ENCODE results near the gene TSC22D1.

TSC22D1 gene

GRCh38 chr13:44451126-44451525, 125.0 kb downstream of the TSC22D1 start:
- Histone ChIP-seq H3K9me2 (replicated peaks; ENCODE audit: insufficient read depth, low read length) (no peaks in the 10 kb centered on the region), H3K9ac (ENCODE audit: low read length) (no peak overlapping the region), H3K4me3 (ENCODE audit: insufficient read depth, low read length, poor library complexity, severe bottlenecking) (no peak overlapping the region), H3K36me3 (ENCODE audit: low read length) (no peaks in the 10 kb centered on the region), H3K79me2 (ENCODE audit: insufficient read depth, low read length) (no peaks in the 10 kb centered on the region), H3K9me3 (ENCODE audit: insufficient read depth, low read length) (no peaks in the 10 kb centered on the region), H3F3A (ENCODE audit: insufficient read depth) (no peaks in the 10 kb centered on the region), H4K20me1 (ENCODE audit: low read depth, low read length) (no peaks in the 10 kb centered on the region), H2AFZ (ENCODE audit: low read depth, low read length, severe bottlenecking) (no peak overlapping the region), H3K27ac (ENCODE audit: low read depth, low read length) (no peak overlapping the region), H3K27me3 (ENCODE audit: low read length) (no peaks in the 10 kb centered on the region), H3K4me2 (ENCODE audit: low read depth, low read length, poor library complexity, severe bottlenecking) (no peak overlapping the region)
- TF ChIP-seq, protein P1, sequence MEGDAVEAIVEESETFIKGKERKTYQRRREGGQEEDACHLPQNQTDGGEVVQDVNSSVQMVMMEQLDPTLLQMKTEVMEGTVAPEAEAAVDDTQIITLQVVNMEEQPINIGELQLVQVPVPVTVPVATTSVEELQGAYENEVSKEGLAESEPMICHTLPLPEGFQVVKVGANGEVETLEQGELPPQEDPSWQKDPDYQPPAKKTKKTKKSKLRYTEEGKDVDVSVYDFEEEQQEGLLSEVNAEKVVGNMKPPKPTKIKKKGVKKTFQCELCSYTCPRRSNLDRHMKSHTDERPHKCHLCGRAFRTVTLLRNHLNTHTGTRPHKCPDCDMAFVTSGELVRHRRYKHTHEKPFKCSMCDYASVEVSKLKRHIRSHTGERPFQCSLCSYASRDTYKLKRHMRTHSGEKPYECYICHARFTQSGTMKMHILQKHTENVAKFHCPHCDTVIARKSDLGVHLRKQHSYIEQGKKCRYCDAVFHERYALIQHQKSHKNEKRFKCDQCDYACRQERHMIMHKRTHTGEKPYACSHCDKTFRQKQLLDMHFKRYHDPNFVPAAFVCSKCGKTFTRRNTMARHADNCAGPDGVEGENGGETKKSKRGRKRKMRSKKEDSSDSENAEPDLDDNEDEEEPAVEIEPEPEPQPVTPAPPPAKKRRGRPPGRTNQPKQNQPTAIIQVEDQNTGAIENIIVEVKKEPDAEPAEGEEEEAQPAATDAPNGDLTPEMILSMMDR (IDR thresholded peaks at IDR 0.05; ENCODE audit: insufficient read depth, low read length, poor library complexity, severe bottlenecking), result no peak
- TF ChIP-seq EZH2phosphoT487 (conservative IDR thresholded peaks at IDR 0.05; ENCODE audit: low read length), result no peak

DNA sequence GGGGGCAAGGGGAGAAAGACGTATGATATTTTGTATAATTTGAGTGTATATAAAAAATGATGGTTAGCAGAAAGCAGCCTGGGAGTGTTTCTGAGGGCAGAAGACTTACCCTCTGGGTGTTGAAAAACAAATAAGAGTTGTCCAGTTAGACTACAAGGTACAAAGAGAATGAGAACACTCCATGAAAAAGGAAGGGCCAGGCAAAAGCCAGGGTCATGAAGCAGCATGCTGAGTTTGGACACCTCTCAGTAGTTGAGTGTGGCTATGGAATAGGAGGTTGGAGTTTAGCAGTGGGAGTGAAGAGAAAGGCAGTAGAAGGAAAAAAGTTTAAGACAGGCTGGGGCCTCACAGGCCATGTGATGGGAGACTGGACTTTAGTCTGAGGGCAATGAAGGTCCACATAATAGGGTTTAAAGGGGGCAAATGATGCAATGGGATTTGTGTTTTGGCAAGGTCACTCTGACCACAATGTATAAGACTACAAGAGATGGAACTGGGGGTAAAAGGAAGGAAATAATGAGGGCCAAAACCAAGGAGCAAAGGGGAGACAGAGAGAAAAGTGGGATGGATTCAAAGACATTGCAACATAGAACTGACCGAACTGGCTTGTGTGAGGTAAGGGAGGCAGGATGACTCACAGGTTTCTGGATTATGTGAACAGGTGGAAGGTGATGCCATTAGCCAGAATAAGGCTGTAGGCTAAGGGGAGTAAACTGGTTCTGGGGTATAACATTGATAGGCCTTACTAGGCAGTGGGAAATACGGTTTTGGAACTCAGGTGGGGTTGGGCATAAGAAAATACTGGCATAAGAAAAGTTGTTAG, 125.9 kb downstream of the TSC22D1 start:
- H3K9me3 ChIP-seq (ENCODE audit: insufficient read depth, low read length), result no peaks in the 10 kb centered on the region
- H3K36me3 ChIP-seq (ENCODE audit: low read length), result no peaks in the 10 kb centered on the region
- H3K27me3 ChIP-seq (ENCODE audit: low read length), result no peaks in the 10 kb centered on the region
- no peak overlapping the region for H3K4me3 ChIP-seq (ENCODE audit: insufficient read depth, low read length, poor library complexity, severe bottlenecking)
- no peaks in the 10 kb centered on the region for H3K9me2 ChIP-seq (replicated peaks; ENCODE audit: insufficient read depth, low read length)
- no peak overlapping the region for H3K9ac ChIP-seq (ENCODE audit: low read length)
- TF ChIP-seq, protein P1 (IDR thresholded peaks at IDR 0.05; ENCODE audit: insufficient read depth, low read length, poor library complexity, severe bottlenecking), result no peak
- TF ChIP-seq EZH2phosphoT487 (conservative IDR thresholded peaks at IDR 0.05; ENCODE audit: low read length), result no peak
- no peak overlapping the region for H3K4me2 ChIP-seq (ENCODE audit: low read depth, low read length, poor library complexity, severe bottlenecking)
- H3F3A ChIP-seq (ENCODE audit: insufficient read depth), result no peaks in the 10 kb centered on the region
- no peaks in the 10 kb centered on the region for H3K79me2 ChIP-seq (ENCODE audit: insufficient read depth, low read length)
- no peak overlapping the region for H2AFZ ChIP-seq (ENCODE audit: low read depth, low read length, severe bottlenecking)
- H4K20me1 ChIP-seq (ENCODE audit: low read depth, low read length), result no peaks in the 10 kb centered on the region
- H3K27ac ChIP-seq (ENCODE audit: low read depth, low read length), result no peak overlapping the region

- H2AFZ ChIP-seq (ENCODE audit: low read depth, low read length, severe bottlenecking), result no peak overlapping the region
- TF ChIP-seq, protein P1 (IDR thresholded peaks at IDR 0.05; ENCODE audit: insufficient read depth, low read length, poor library complexity, severe bottlenecking), result no peak
- TF ChIP-seq EZH2phosphoT487 (conservative IDR thresholded peaks at IDR 0.05; ENCODE audit: low read length), result no peak
- H4K20me1 ChIP-seq (ENCODE audit: low read depth, low read length), result no peaks in the 10 kb centered on the region
- no peak overlapping the region for H3K27ac ChIP-seq (ENCODE audit: low read depth, low read length)
- H3K79me2 ChIP-seq (ENCODE audit: insufficient read depth, low read length), result no peaks in the 10 kb centered on the region
- no peaks in the 10 kb centered on the region for H3F3A ChIP-seq (ENCODE audit: insufficient read depth)
- no peaks in the 10 kb centered on the region for H3K9me2 ChIP-seq (replicated peaks; ENCODE audit: insufficient read depth, low read length)
- no peak overlapping the region for H3K9ac ChIP-seq (ENCODE audit: low read length)
- H3K4me3 ChIP-seq (ENCODE audit: insufficient read depth, low read length, poor library complexity, severe bottlenecking), result no peak overlapping the region
- no peaks in the 10 kb centered on the region for H3K9me3 ChIP-seq (ENCODE audit: insufficient read depth, low read length)
- H3K36me3 ChIP-seq (ENCODE audit: low read length), result no peaks in the 10 kb centered on the region
- H3K27me3 ChIP-seq (ENCODE audit: low read length), result no peaks in the 10 kb centered on the region
- H3K4me2 ChIP-seq (ENCODE audit: low read depth, low read length, poor library complexity, severe bottlenecking), result no peak overlapping the region
These were observed 127.3 kb downstream of the TSC22D1 start for GRCh38 chr13:44448875-44449274.

All from SU-DHL-6 (cell line).